ENCODE data around the gene LRRFIP1.

Gene LRRFIP1

DNA sequence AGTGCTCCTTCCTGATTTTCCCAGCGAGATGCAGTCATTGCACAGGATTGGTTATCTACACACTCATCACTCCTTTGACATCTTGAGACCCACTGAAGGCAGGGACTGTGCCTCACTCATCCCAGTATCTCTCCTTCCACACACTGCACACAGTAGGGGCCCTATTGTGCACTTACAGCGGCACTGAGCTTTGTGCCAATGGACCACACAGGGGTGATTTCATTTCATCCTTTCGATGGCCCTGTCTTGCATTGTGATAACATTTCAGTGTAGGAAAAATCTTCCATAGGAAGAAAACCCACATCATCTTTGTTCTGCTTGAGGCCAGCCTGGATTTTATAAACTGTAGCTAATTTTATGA, 11.0 kb upstream of the LRRFIP1 start:
- DNase-seq (ENCODE audit: low read depth), result no peak
- TF ChIP-seq, protein P1, sequence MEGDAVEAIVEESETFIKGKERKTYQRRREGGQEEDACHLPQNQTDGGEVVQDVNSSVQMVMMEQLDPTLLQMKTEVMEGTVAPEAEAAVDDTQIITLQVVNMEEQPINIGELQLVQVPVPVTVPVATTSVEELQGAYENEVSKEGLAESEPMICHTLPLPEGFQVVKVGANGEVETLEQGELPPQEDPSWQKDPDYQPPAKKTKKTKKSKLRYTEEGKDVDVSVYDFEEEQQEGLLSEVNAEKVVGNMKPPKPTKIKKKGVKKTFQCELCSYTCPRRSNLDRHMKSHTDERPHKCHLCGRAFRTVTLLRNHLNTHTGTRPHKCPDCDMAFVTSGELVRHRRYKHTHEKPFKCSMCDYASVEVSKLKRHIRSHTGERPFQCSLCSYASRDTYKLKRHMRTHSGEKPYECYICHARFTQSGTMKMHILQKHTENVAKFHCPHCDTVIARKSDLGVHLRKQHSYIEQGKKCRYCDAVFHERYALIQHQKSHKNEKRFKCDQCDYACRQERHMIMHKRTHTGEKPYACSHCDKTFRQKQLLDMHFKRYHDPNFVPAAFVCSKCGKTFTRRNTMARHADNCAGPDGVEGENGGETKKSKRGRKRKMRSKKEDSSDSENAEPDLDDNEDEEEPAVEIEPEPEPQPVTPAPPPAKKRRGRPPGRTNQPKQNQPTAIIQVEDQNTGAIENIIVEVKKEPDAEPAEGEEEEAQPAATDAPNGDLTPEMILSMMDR (conservative IDR thresholded peaks at IDR 0.05; ENCODE audit: low read depth, low read length), result no peak
- H3K4me3 ChIP-seq (ENCODE audit: low read length), result no peak overlapping the region

DNA sequence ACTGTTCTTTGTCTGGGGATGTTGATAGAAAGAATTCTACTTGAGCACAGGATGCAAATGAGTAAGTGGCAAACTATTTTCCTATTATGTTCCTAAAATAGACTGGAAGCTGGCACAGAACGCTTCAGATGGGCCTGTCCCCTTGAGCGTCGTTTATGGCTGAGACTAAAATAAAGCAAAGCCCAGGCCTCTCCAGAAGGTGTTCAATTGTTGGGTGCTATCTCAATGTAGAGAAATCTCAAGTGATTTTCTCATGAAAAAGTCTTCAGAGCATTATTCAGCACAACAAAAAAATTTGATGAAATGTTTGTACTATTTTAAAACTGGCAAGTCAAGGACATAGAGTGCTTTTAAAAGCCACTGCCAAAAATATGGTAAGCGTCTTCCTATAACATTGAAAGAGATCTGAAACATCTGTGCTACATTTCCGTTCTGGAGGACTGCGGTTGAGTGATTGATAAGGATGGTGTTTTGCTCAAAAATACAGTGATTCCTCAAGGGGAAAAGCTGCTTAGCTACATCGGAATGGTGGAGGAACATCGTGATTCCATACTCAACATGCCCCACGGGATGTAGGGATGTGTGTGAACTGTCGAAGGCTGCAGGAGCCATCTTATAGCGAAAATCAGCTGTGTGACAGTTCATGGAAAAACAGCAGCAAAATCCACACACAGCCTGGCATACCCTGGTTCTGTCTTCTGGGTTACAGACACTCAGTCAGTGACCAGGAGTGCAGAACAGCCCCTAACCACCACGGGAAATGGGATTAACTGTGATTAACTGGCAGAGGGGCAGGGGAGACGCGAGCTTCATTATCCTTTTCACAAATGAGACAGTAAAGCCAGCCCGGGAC, 10.4 kb upstream of the LRRFIP1 start:
- no peak for DNase-seq (ENCODE audit: low read depth)
- H3K4me3 ChIP-seq (ENCODE audit: low read length), result no peak overlapping the region
- TF ChIP-seq, protein P1 (conservative IDR thresholded peaks at IDR 0.05; ENCODE audit: low read depth, low read length), result no peak

DNA sequence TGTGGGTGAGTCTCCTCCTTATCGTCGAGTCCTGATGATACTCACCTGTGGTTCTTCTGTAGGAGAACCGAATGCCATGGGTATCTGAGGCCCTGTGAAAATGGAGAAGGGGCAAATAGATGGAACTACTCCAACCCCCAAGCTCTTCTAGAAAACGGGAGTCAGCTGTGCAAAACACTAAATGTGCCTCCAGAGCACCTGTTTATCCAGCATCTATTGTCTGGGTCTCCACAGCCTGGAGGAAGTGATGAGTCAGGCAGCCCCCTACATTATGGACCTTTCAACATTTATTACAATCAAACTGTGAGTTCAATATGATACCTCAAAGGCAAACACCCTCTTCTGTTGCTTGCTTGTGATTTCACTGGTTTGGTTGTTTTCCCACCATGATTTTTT, 9.8 kb upstream of the LRRFIP1 start:
- TF ChIP-seq, protein P1 (conservative IDR thresholded peaks at IDR 0.05; ENCODE audit: low read depth, low read length), result no peak
- no peak for DNase-seq (ENCODE audit: low read depth)
- no peak overlapping the region for H3K4me3 ChIP-seq (ENCODE audit: low read length)

DNA sequence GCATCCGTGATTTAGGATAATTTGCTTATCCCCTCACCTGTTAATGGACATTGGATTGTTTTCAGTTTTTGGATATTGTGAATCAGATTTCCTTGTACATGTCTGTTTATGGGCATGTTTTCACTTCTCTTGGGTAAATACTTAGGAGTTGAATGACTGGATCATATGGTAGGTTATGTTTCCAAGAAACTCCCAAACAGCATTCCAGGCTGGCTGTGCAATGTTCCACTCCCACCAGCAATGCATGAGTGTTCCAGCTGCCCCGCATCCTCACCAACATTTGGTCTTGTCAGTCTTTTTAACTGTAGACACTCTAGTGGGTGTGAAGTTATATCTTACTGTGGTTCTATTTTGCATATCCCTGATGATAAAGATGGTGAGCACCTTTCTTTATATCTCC, 8.9 kb upstream of the LRRFIP1 start:
- no peak for DNase-seq (ENCODE audit: low read depth)
- TF ChIP-seq, protein P1 (conservative IDR thresholded peaks at IDR 0.05; ENCODE audit: low read depth, low read length), result no peak
- no peak overlapping the region for H3K4me3 ChIP-seq (ENCODE audit: low read length)

DNA sequence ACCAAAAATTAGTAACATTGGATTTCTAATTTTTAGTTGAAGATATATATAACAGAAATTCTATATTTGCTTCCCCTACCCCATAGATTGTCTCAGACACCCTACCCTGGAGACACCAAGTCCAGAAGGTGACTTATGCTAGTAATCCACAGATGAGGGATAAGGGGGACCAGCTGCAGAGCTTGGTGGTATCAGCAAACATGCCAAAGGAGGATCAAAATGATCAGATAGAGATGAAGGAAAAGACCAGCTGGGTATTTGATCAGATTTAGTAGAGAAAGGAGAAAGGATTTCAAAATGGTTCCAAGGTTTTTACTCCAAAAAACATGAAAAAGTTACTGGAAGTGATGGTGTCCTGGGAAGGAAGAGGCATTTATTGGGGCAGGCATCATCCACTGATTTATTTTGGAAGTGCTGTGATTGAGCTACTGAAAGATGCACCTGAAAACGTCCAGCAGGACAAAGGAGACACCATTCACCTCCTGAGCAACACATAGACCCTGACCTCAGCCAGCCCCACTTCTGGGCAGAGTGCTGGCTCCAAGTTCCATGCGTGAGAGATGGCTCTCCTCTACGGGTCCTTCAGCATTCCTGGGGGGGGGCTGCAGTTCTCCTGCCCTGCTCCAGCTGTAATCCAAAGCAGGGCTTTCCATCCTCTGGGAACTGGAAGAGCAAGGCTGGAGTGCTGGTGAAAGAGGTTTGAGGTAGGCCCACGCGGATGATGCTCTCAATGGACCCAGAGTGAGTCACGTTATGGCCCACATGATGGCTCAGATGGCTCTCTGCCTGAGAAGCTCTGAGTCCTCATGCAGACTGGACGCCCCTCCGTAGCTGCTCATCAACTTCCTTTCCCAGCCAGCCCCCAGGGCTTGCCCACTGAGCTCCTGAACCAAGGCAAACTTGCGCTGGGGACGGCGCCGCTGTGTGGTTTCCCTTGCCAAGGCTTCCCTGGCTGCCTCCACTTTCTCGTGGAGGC, 3.7 kb upstream of the LRRFIP1 start:
- no peak for DNase-seq (ENCODE audit: low read depth)
- TF ChIP-seq, protein P1 (conservative IDR thresholded peaks at IDR 0.05; ENCODE audit: low read depth, low read length), result no peak
- H3K4me3 ChIP-seq (ENCODE audit: low read length), result no peak overlapping the region

DNA sequence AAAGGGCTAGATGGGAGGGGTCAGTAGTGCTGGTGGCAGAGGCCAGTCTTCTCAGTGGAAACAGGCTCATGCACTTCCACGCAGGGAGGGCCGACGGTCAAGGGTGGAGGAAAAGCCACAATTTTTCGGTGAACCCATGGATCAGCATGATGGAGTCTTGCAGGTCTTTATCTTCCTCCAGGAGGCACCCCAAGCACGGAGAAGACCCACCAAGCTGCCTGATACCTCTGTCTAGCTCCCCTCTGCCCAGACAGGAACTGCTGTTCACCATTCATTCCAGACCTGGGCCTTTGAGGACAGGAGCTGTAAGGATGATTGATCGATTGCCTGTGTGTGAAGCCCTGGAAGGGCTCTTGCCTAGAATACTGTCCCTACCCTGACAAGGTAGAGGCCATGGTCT, 2.8 kb upstream of the LRRFIP1 start:
- H3K4me3 ChIP-seq (ENCODE audit: low read length), result no peak overlapping the region
- no peak for DNase-seq (ENCODE audit: low read depth)
- TF ChIP-seq, protein P1 (conservative IDR thresholded peaks at IDR 0.05; ENCODE audit: low read depth, low read length), result no peak
